ENCODE results near the gene HYCC1. TPM values are rescaled to one million over a fixed set of nuclear protein-coding genes. Genes with fewer than 3 reads are reported as not detected.

HYCC1 gene
- total and polyA plus RNA-seq, 2 donors (not counting 3 experiments of a cell fraction or from before 2014, with no cell fraction given) = 14.5 to 51.8 TPM

GRCh38 chr7:23016345-23017253 lies 2.7 kb upstream of the HYCC1 start:
- BruUV-seq (replicated peaks) = no TSS peak
- Histone ChIP-seq H3K4me3 (replicated peaks in 1 of 3; ENCODE audit: insufficient read depth in 1 of 3, low read depth in 1 of 3, low read length in 3 of 3) (no peak overlapping the region), H3K27ac (ENCODE audit: insufficient read depth, low read depth, low read length) (no peak overlapping the region), H3K9me1 (replicated peaks; ENCODE audit: control insufficient read depth, extremely low read depth, insufficient read depth, low read length) (no peaks in the 10 kb centered on the region), H3K36me3 (ENCODE audit: control insufficient read depth in 2 of 2, extremely low read depth in 1 of 2, insufficient read depth in 2 of 2, low read length in 2 of 2) (no peaks in the 10 kb centered on the region), H3K4me2 (ENCODE audit: insufficient read depth, low read length) (no peak overlapping the region), H3K79me2 (ENCODE audit: control insufficient read depth, insufficient read depth, low read length) (peaks cover 15% of the 10 kb centered on the region), H4K20me1 (replicated peaks; ENCODE audit: control insufficient read depth, extremely low read depth, insufficient read depth, low read length) (peaks cover 6% of the 10 kb centered on the region), H3K27me3 (ENCODE audit: control insufficient read depth in 2 of 2, insufficient read depth in 2 of 2, low read length in 2 of 2) (no peaks in the 10 kb centered on the region), H3K4me1 (ENCODE audit: control insufficient read depth, extremely low read depth, insufficient read depth, low read length) (peaks cover 60% of the 10 kb centered on the region), H2AFZ (ENCODE audit: low read depth, low read length) (no peak overlapping the region), H3K9ac (replicated peaks; ENCODE audit: extremely low read depth, insufficient read depth, low read length) (no peak overlapping the region), H3K9me3 (replicated peaks; ENCODE audit: control insufficient read depth, insufficient read depth, low read length) (no peaks in the 10 kb centered on the region)
- TF ChIP-seq JUN (IDR thresholded peaks at IDR 0.05; ENCODE audit: borderline replicate concordance, insufficient read depth, insufficient read length, low read depth) (no peak), CTCF (IDR thresholded peaks at IDR 0.05; ENCODE audit: extremely low read depth in 1 of 2, insufficient read depth in 1 of 2, low read depth in 1 of 2, low read length in 2 of 2) (no peak), FOS (IDR thresholded peaks at IDR 0.05; ENCODE audit: borderline replicate concordance, insufficient read depth, low read length) (no peak), GATA2 (IDR thresholded peaks at IDR 0.05; ENCODE audit: insufficient read depth, insufficient read length, low read depth, low read length) (no peak), EZH2 (IDR thresholded peaks at IDR 0.05; ENCODE audit: borderline replicate concordance, low read depth, low read length, severe bottlenecking) (no peak), MAX (IDR thresholded peaks at IDR 0.05; ENCODE audit: insufficient read depth, insufficient read length) (no peak), MYC (IDR thresholded peaks at IDR 0.05; ENCODE audit: low read depth, low read length) (no peak)
- dilution Hi-C loops (cut with MboI; ENCODE audit: extremely low pct_ligation_motif_present, low sequenced_read_pairs) (no loop called here), intact Hi-C loops (cut with micrococcal nuclease) (loop anchor here (10.0 kb wide), 2 partner anchors 802 to 1702 kb away; no protein-coding TSS in a partner anchor)
- CTCF ChIA-PET = interaction anchor here (1.1 to 2.0 kb wide), 2 partner anchors 27 to 39 kb away, joined by 3 to 5 read pairs; no protein-coding TSS in a partner anchor
- FAIRE-seq (no peak), DNase-seq (ENCODE audit: low read depth, low spot score) (no peak)
- POLR2A ChIA-PET = no interaction called here

Data from endothelial cell of umbilical vein (primary cell).